K562 (cell line): ENCODE data around the gene PLEKHA6. TPM values are rescaled to one million over a fixed set of nuclear protein-coding genes. Genes with fewer than 3 reads are reported as not detected.

ENCODE experiments used
- ARID1B ChIP-seq: fragments of 450-650 bp; IDR thresholded peaks from 2 replicates; pipeline ENCODE4 v1.6.1; 2016; ENCODE audit warnings: antibody characterized with exemption, mild to moderate bottlenecking, inconsistent platforms
- CBFA2T2 ChIP-seq: fragments of 450-650 bp; conservative IDR thresholded peaks from 2 replicates; pipeline ENCODE4 v1.6.1; 2017; ENCODE audit warnings: mild to moderate bottlenecking
- DACH1 ChIP-seq: fragments of 450-650 bp; IDR thresholded peaks from 2 replicates; pipeline ENCODE4 v1.6.1; 2018; ENCODE audit not compliant: partially characterized antibody
- FOXJ3 ChIP-seq: sonication (generic); formaldehyde crosslinking; IDR thresholded peaks from 2 replicates; pipeline ENCODE4 v1.4.0; 2020; ENCODE audit warnings: mild to moderate bottlenecking, missing genetic modification reagents
- GATA2 ChIP-seq: sonication (generic); formaldehyde crosslinking; IDR thresholded peaks from 2 replicates; pipeline ENCODE4 v1.4.0; 2020; ENCODE audit warnings: mild to moderate bottlenecking, missing genetic modification reagents
- JUN ChIP-seq, 2 experiments: sonication (generic) in 1 of 2; formaldehyde crosslinking in 1 of 2; IDR thresholded peaks; 2 replicates each; pipeline versions ENCODE4 v1.6.1 to v1.8.0; 2012 to 2022; ENCODE audit warnings: borderline replicate concordance in 2 of 2, mild to moderate bottlenecking in 2 of 2, improper control_type of control experiment in 1 of 2, low read depth in 1 of 2, low read length in 1 of 2, missing genetic modification reagents in 1 of 2
- KLF13 ChIP-seq: fragments of 450-650 bp; IDR thresholded peaks from 2 replicates; pipeline ENCODE4 v1.6.1; 2016; ENCODE audit warnings: missing genetic modification characterization, low read depth, mild to moderate bottlenecking, missing compliant biosample characterization, moderate library complexity, borderline replicate concordance
- L3MBTL2 ChIP-seq: fragments of 450-650 bp; IDR thresholded peaks from 2 replicates; pipeline ENCODE4 v1.6.1; 2016; ENCODE audit warnings: mild to moderate bottlenecking, moderate library complexity
- MAZ ChIP-seq, 2 experiments: fragments of 450-650 bp in 1 of 2; sonication (generic) in 1 of 2; formaldehyde crosslinking; IDR thresholded peaks in 1 of 2; conservative IDR thresholded peaks in 1 of 2; 2 replicates each; pipeline versions ENCODE4 v1.4.0 to v1.5.0; 2020; ENCODE audit warnings: mild to moderate bottlenecking in 1 of 2, missing genetic modification reagents in 1 of 2
- MLX ChIP-seq, 2 experiments: fragments of 450-650 bp in 1 of 2; sonication (generic) in 1 of 2; formaldehyde crosslinking; conservative IDR thresholded peaks; 2 replicates each; pipeline versions ENCODE4 v1.4.0 to v1.8.1; 2020 to 2022; ENCODE audit warnings: mild to moderate bottlenecking in 1 of 2, missing genetic modification reagents in 1 of 2
- POLR2AphosphoS5 ChIP-seq: IDR thresholded peaks from 2 replicates; pipeline ENCODE4 v1.6.1; 2011; ENCODE audit warnings: mild to moderate bottlenecking, low read depth, low read length, moderate library complexity; ENCODE audit not compliant: control insufficient read depth, insufficient read depth
- SPI1 ChIP-seq: IDR thresholded peaks from 2 replicates; pipeline ENCODE4 v1.6.1; 2011; ENCODE audit warnings: low read depth, low read length, control low read depth, borderline replicate concordance
- TEAD4 ChIP-seq, 2 experiments: sonication (generic) in 1 of 2; formaldehyde crosslinking in 1 of 2; IDR thresholded peaks; 2 replicates each; pipeline versions ENCODE4 v1.6.1 to v1.8.0; 2012 to 2022; ENCODE audit warnings: borderline replicate concordance in 1 of 2, inconsistent platforms in 1 of 2, low read length in 1 of 2, mild to moderate bottlenecking in 1 of 2, missing genetic modification reagents in 1 of 2
- TFAP4 ChIP-seq: sonication (generic); formaldehyde crosslinking; IDR thresholded peaks from 2 replicates; pipeline ENCODE4 v1.8.0; 2022; ENCODE audit warnings: missing genetic modification reagents, mild to moderate bottlenecking, moderate library complexity, borderline replicate concordance
- U2AF2 ChIP-seq: fragments of 200-400 bp; formaldehyde crosslinking; optimal IDR thresholded peaks from 2 replicates; pipeline ENCODE3; 2017; ENCODE audit warnings: low read depth, mild to moderate bottlenecking, low read length
- XRCC5 ChIP-seq: fragments of 200-400 bp; formaldehyde crosslinking; IDR thresholded peaks from 2 replicates; pipeline ENCODE4 v1.6.1; 2017; ENCODE audit warnings: low read depth, mild to moderate bottlenecking, low read length
- ZNF23 ChIP-seq: fragments of 250-450 bp; sonication (Bioruptor Pico); IDR thresholded peaks from 2 replicates; pipeline ENCODE4 v1.4.0; 2020; ENCODE audit warnings: mild to moderate bottlenecking
- ZNF589 ChIP-seq: fragments of 200-800 bp; sonication (Bioruptor generic); IDR thresholded peaks from 2 replicates; pipeline ENCODE4 v1.6.1; 2016; ENCODE audit warnings: low read depth, missing genetic modification characterization, missing compliant biosample characterization
- polyA plus RNA-seq, 8 experiments: library from polyadenylated mRNA; depleted of rRNA in 4 of 8; stranded (reverse) in 5 of 8; unstranded in 3 of 8; fragments of >200 nt; fragmentation: Nextera tagmentation in 2 of 8; fragmentation: Illumina TruSeq in 1 of 8; extraction: Ambion mirVana in 2 of 8; extraction: Trizol in 1 of 8; gene quantifications; 2 replicates each; pipeline versions ENCODE4 v1.2.1 to v1.2.3, GENCODE V29; 2011 to 2014; ENCODE audit warnings: inconsistent platforms in 1 of 8, missing spikeins in 1 of 8
- total RNA-seq, 7 experiments: library from RNA; depleted of rRNA in 6 of 7; stranded (reverse); fragments of >200 nt in 6 of 7; fragmentation: Illumina TruSeq in 2 of 7; extraction: Trizol in 2 of 7; gene quantifications; 2 replicates each; pipeline versions ENCODE4 v1.2.1 to v1.2.3, GENCODE V29; 2011 to 2021; ENCODE audit warnings: low replicate concordance in 1 of 7
- TF ChIP-seq, protein P1 (sequence below): sonication (generic); IDR thresholded peaks from 2 replicates; pipeline ENCODE4 v1.6.1; 2016
- TF ChIP-seq, protein P2 (sequence below): fragments of 450-650 bp; IDR thresholded peaks from 2 replicates; pipeline ENCODE4 v1.6.1; 2016

Gene PLEKHA6
- total and polyA plus RNA-seq, 9 of the 15 experiments (the other 6 are each of a cell fraction or from before 2014, with no cell fraction given) = under 0.01 to 0.33 (median 0.01) TPM; not detected in 4

GRCh38 chr1:204398197-204399125 lies 38.7 kb upstream of the PLEKHA6 start (continued):
- TF ChIP-seq JUN (IDR thresholded peaks at IDR 0.05; ENCODE audit: borderline replicate concordance, low read depth, low read length) (no peak), JUN (CRISPR knock-in tag; IDR thresholded peaks at IDR 0.05; ENCODE audit: borderline replicate concordance) (no peak), GATA2 (CRISPR knock-in tag) (peak; percentile 65; the same call in 1 of the 2 replicates), MAZ (CRISPR knock-in tag; conservative IDR thresholded peaks at IDR 0.05 in 1 of 2, IDR thresholded peaks at IDR 0.05 in 1 of 2) (0 out of 4 replicates have a peak, but pooled peaks of 1 of the 2 experiments have one; percentile 28), ZNF23 (CRISPR knock-in tag) (no peak), XRCC5 (peak; percentile 53; the same call in 1 of the 2 replicates), MLX (CRISPR knock-in tag; conservative IDR thresholded peaks at IDR 0.05) (no peak), L3MBTL2 (0 out of 2 replicates have a peak, but pooled peaks have one; percentile 17), KLF13 (tag) (no peak), CBFA2T2 (peak; percentile 46), DACH1 (peak; percentile 31), U2AF2 (no peak), TFAP4 (peak; percentile 80), ARID1B (peak; percentile 35; the same call in 1 of the 2 replicates), POLR2AphosphoS5 (no peak), SPI1 (no peak), ZNF589 (no peak), TEAD4 (IDR thresholded peaks at IDR 0.05; ENCODE audit: low read length) (0 out of 2 replicates have a peak, but pooled peaks have one; percentile 63), TEAD4 (CRISPR knock-in tag; IDR thresholded peaks at IDR 0.05; ENCODE audit: borderline replicate concordance) (no peak), FOXJ3 (peak; percentile 72; the same call in 1 of the 2 replicates)
- TF ChIP-seq, protein P1, sequence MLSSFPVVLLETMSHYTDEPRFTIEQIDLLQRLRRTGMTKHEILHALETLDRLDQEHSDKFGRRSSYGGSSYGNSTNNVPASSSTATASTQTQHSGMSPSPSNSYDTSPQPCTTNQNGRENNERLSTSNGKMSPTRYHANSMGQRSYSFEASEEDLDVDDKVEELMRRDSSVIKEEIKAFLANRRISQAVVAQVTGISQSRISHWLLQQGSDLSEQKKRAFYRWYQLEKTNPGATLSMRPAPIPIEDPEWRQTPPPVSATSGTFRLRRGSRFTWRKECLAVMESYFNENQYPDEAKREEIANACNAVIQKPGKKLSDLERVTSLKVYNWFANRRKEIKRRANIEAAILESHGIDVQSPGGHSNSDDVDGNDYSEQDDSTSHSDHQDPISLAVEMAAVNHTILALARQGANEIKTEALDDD = peak; percentile 14; the same call in 1 of the 2 replicates
- TF ChIP-seq, protein P2, sequence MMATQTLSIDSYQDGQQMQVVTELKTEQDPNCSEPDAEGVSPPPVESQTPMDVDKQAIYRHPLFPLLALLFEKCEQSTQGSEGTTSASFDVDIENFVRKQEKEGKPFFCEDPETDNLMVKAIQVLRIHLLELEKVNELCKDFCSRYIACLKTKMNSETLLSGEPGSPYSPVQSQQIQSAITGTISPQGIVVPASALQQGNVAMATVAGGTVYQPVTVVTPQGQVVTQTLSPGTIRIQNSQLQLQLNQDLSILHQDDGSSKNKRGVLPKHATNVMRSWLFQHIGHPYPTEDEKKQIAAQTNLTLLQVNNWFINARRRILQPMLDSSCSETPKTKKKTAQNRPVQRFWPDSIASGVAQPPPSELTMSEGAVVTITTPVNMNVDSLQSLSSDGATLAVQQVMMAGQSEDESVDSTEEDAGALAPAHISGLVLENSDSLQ = peak; percentile 90
